HepG2 (cell line): Measurements from ENCODE around the gene PRELID2. TPM values are rescaled to one million over a fixed set of nuclear protein-coding genes. Genes with fewer than 3 reads are reported as not detected.
"Not testable (repeated sequence)": the region's sequence is repeated elsewhere in the genome, so short reads cannot be mapped to it uniquely, and the experiment has no call there.

Experiments
- ATAC-seq: fragments of 200-7000 bp; cut with Tn5 transposase; 3 replicates; pipeline ENCODE4 v1.9.1; 2020; ENCODE audit warnings: mild to moderate bottlenecking, moderate library complexity
- BruUV-seq: library from RNA; stranded (reverse); fragments of 400-500 nt; replicated peaks from 2 replicates; lab custom pipeline; 2021; lab: Mats Ljungman, UMichigan
- CTCF ChIA-PET: fragments of 300-600 bp; formaldehyde crosslinking; extraction: SDS; loops from one replicate; lab custom pipeline; 2021; ENCODE audit warnings: low total read pairs, inconsistent platforms, low intra/inter-chr PET ratio; lab: Yijun Ruan, JAX
- POLR2A ChIA-PET: fragments of 350-600 bp; sonication (Branson Sonifier 250); formaldehyde crosslinking; loops from one replicate; lab custom pipeline; 2020; ENCODE audit warnings: antibody characterized with exemption, inconsistent platforms; lab: Yijun Ruan, JAX
- DNase-seq: peaks from one replicate; pipeline ENCODE4 v3.0.0-alpha.2; 2015; ENCODE audit warnings: low spot score
- FAIRE-seq: peaks from 3 replicates; lab custom pipeline; 2011; peaks lifted over from hg19 to GRCh38; lab: Jason Lieb, UNC
- H2AFZ ChIP-seq: one replicate; pipeline ENCODE4 v1.6.1; 2011; ENCODE audit warnings: low read length, inconsistent platforms
- H3K27ac ChIP-seq: fragments of 300-600 bp; 3 replicates; pipeline ENCODE4 v1.8.0; 2011; ENCODE audit warnings: mixed run types, mild to moderate bottlenecking, mixed read lengths, low read length, inconsistent platforms; ENCODE audit not compliant: insufficient read depth; ENCODE audit errors: extremely low read length
- H3K27me3 ChIP-seq, 2 experiments: fragments of 200-600 bp in 1 of 2; 2 replicates in 1 of 2; 3 replicates in 1 of 2; pipeline versions ENCODE4 v1.6.0 to v1.8.0; 2011; ENCODE audit warnings: low read length in 2 of 2, mild to moderate bottlenecking in 2 of 2, moderate library complexity in 2 of 2, inconsistent platforms in 1 of 2; ENCODE audit not compliant: insufficient read depth in 2 of 2, control insufficient read depth in 1 of 2
- H3K36me3 ChIP-seq, 2 experiments: fragments of 200-600 bp in 1 of 2; replicated peaks in 1 of 2; 2 replicates in 1 of 2; 3 replicates in 1 of 2; pipeline versions ENCODE4 v1.5.1 to v1.8.0; 2011; ENCODE audit warnings: low read length in 2 of 2, inconsistent platforms in 1 of 2; ENCODE audit not compliant: insufficient read depth in 2 of 2, control insufficient read depth in 1 of 2
- H3K4me1 ChIP-seq: 2 replicates; pipeline ENCODE4 v1.5.1; 2012; ENCODE audit warnings: low read length, inconsistent platforms; ENCODE audit not compliant: insufficient read depth
- H3K4me2 ChIP-seq: 2 replicates; pipeline ENCODE4 v1.6.0; 2011; ENCODE audit warnings: low read depth, low read length, inconsistent platforms
- H3K4me3 ChIP-seq, 3 experiments: fragments of 200-600 bp in 1 of 3; sonication (generic), shearing (Covaris generic) in 1 of 3; replicated peaks in 1 of 3; 2 replicates each; pipeline ENCODE4 v1.5.1; 2011 to 2016; ENCODE audit warnings: low read length in 3 of 3, inconsistent platforms in 2 of 3, low read depth in 2 of 3, mild to moderate bottlenecking in 2 of 3, control low read depth in 1 of 3, mixed read lengths in 1 of 3; ENCODE audit not compliant: insufficient read depth in 1 of 3
- H3K79me2 ChIP-seq: one replicate; pipeline ENCODE4 v1.6.1; 2011; ENCODE audit warnings: low read length, inconsistent platforms; ENCODE audit not compliant: insufficient read depth
- H3K9ac ChIP-seq: 2 replicates; pipeline ENCODE4 v1.6.0; 2011; ENCODE audit warnings: mild to moderate bottlenecking, low read depth, low read length, inconsistent platforms; ENCODE audit not compliant: insufficient read depth
- H3K9me3 ChIP-seq: 2 replicates; pipeline ENCODE4 v1.5.1; 2012; ENCODE audit warnings: mild to moderate bottlenecking, low read length
- H4K20me1 ChIP-seq: 2 replicates; pipeline ENCODE4 v1.6.0; 2011; ENCODE audit warnings: inconsistent platforms, mild to moderate bottlenecking, low read length, moderate library complexity; ENCODE audit not compliant: insufficient read depth
- E2F1 ChIP-seq: sonication (generic); formaldehyde crosslinking; IDR thresholded peaks from 2 replicates; pipeline ENCODE4 v1.5.0; 2020; ENCODE audit warnings: missing genetic modification reagents
- GTF3A ChIP-seq: sonication (generic); formaldehyde crosslinking; conservative IDR thresholded peaks from 2 replicates; pipeline ENCODE4 v1.4.0; 2020; ENCODE audit warnings: mild to moderate bottlenecking, missing genetic modification reagents
- MZF1 ChIP-seq: sonication (generic); formaldehyde crosslinking; IDR thresholded peaks from 2 replicates; pipeline ENCODE4 v1.8.1; 2023; ENCODE audit warnings: mild to moderate bottlenecking, missing genetic modification reagents, borderline replicate concordance
- PHF8 ChIP-seq: sonication (generic); formaldehyde crosslinking; IDR thresholded peaks from 2 replicates; pipeline ENCODE4 v1.5.0; 2020; ENCODE audit warnings: missing genetic modification reagents
- SRSF4 ChIP-seq: fragments of 200-400 bp; formaldehyde crosslinking; IDR thresholded peaks from one replicate; pipeline ENCODE4 v1.6.1; 2018; ENCODE audit warnings: mild to moderate bottlenecking, low read depth, low read length, moderate library complexity; ENCODE audit not compliant: poor library complexity, severe bottlenecking
- ZNF280D ChIP-seq: sonication (generic); formaldehyde crosslinking; IDR thresholded peaks from 2 replicates; pipeline ENCODE4 v1.5.1; 2020; ENCODE audit warnings: mild to moderate bottlenecking, missing genetic modification reagents
- ZNF382 ChIP-seq: sonication (generic); formaldehyde crosslinking; IDR thresholded peaks from 2 replicates; pipeline ENCODE4 v1.5.0; 2020; ENCODE audit warnings: missing genetic modification reagents, mild to moderate bottlenecking, borderline replicate concordance
- ZNF687 ChIP-seq: sonication (generic); formaldehyde crosslinking; IDR thresholded peaks from 2 replicates; pipeline ENCODE4 v1.5.1; 2020; ENCODE audit warnings: mild to moderate bottlenecking, missing genetic modification reagents, moderate library complexity
- WGBS: methylation state at CpG from one replicate; pipeline ENCODE4 v1.1.6; 2017; ENCODE audit warnings: low lambda C conversion rate; 5-methylcytosine and 5-hydroxymethylcytosine counted together
- in situ Hi-C: cut with HindIII; loops from 2 replicates; pipeline ENCODE4 v1.10.0; 2017; ENCODE audit warnings: low pct_unique_long_range_greater_than_20kb; ENCODE audit not compliant: extremely low pct_ligation_motif_present
- intact Hi-C: fragments of 100-400 bp; cut with micrococcal nuclease; formaldehyde crosslinking; loops from one replicate; pipeline ENCODE4 v1.10.0; 2022; ENCODE audit not compliant: unreplicated experiment
- polyA plus RNA-seq, 8 experiments: library from polyadenylated mRNA; depleted of rRNA in 3 of 8; stranded (reverse) in 7 of 8; unstranded in 1 of 8; fragments of >200 nt; fragmentation: Illumina TruSeq in 4 of 8; extraction: Trizol in 4 of 8; gene quantifications; 2 replicates each; pipeline versions ENCODE4 v1.2.1 to v1.2.3, GENCODE V29; 2011 to 2016; ENCODE audit warnings: low read depth in 4 of 8, missing spikeins in 1 of 8, mixed read lengths in 1 of 8; ENCODE audit not compliant: insufficient read depth in 1 of 8
- total RNA-seq, 5 experiments: library from RNA; depleted of rRNA; stranded (reverse); fragments of >200 nt; fragmentation: Illumina TruSeq; extraction: Trizol; gene quantifications; 2 replicates each; pipeline ENCODE4 v1.2.3, GENCODE V29; 2016; ENCODE audit warnings: low read depth in 1 of 5

PRELID2 gene
- total and polyA plus RNA-seq, 2 of the 13 experiments (the other 11 are each of a cell fraction or from before 2014, with no cell fraction given): 10.0 to 22.9 TPM

DNA sequence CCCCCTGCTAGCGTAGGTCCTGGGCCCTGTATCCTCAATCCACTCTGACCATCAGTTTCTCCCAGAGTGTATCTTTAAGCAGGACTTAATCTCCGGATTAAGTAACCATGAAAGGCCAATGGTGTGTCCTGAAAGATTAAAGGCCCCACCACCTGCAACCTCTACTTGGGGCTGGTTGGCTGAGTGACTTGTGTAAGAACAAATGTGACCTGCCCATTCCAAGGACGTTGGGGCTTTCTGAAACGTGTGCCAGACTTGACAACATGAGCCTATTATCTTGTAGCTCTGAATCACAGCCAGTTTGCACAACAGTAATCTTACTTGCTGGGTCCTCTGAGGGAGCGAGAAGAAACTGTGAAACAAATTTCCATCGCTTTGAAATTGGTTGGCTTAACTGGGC lies 3.1 kb upstream of the PRELID2 start (continued):
- TF ChIP-seq SRSF4 (no peak), PHF8 (no peak), E2F1 (CRISPR knock-in tag) (no peak), GTF3A (no peak), ZNF280D (no peak), ZNF382 (CRISPR knock-in tag) (no peak), MZF1 (CRISPR knock-in tag) (no peak), ZNF687 (CRISPR knock-in tag) (no peak)

- H2AFZ ChIP-seq, CTCF ChIA-PET, DNase-seq, FAIRE-seq, H3K9me3 ChIP-seq, H3K36me3 ChIP-seq, H3K27me3 ChIP-seq, H4K20me1 ChIP-seq, ATAC-seq, H3K27ac ChIP-seq, BruUV-seq: not testable (repeated sequence)
- Histone ChIP-seq H3K79me2 (peaks cover 11% of the 10 kb centered on the region), H3K4me2 (peak overlapping the region; percentile 95), H3K4me1 (peaks cover 56% of the 10 kb centered on the region), H3K9ac (peak overlapping the region; percentile 82), H3K4me3 (peak overlapping the region in 2 of 3 experiments; percentile 74 to 77; a peak in 5 of 6 replicates)
- in situ Hi-C loops: loop anchor here (10.0 kb wide), 1 partner anchor 219 kb away; no protein-coding TSS in a partner anchor
- 97% methylated on average over 13 of the region's 13 CpGs for WGBS
- POLR2A ChIA-PET: interaction anchor here (1.2 to 2.1 kb wide), 4 partner anchors 19 to 189 kb away, joined by 3 to 17 read pairs (median 5); partner anchors contain the start of gene SH3RF2
- intact Hi-C loops: loop anchor here (5.0 kb wide), 1 partner anchor 101 kb away; the partner anchor contains the start of gene SH3RF2
Observed at GRCh38 chr5:145836241-145836640, 1.1 kb upstream of the PRELID2 start.
